Measurements from ENCODE around the gene MLLT3. TPM values are rescaled to one million over a fixed set of nuclear protein-coding genes. Genes with fewer than 3 reads are reported as not detected.
A peak's percentile ranks its signal among the peaks of the same experiment; 100 is the strongest.

The MLLT3 gene
- total RNA-seq, 1 experiment from 2014 or later, result 24.2 TPM

GRCh38 chr9:20512106-20512505 lies 110.2 kb downstream of the MLLT3 start:
- POLR2A ChIA-PET (ENCODE audit: low non-redundant PET), result no interaction called here
- no peak for DNase-seq (ENCODE audit: low spot score)
- H3K4me1 ChIP-seq (ENCODE audit: insufficient read depth, low read length, poor library complexity, severe bottlenecking), result peaks cover 10% of the 10 kb centered on the region
- intact Hi-C loops (cut with micrococcal nuclease; ENCODE audit: unreplicated experiment), result no loop called here
- BruUV-seq (replicated peaks), result no TSS peak
- no peak for TF ChIP-seq EZH2 (IDR thresholded peaks at IDR 0.05; ENCODE audit: borderline replicate concordance, low read depth, low read length, poor library complexity, severe bottlenecking)
- TF ChIP-seq CTCF (conservative IDR thresholded peaks at IDR 0.05; ENCODE audit: low read depth, low read length), result no peak
- H3K9me3 ChIP-seq (ENCODE audit: low read depth, low read length, poor library complexity, severe bottlenecking), result no peaks in the 10 kb centered on the region
- no peak overlapping the region for H3K4me3 ChIP-seq (ENCODE audit: low read depth, low read length, poor library complexity, severe bottlenecking)
- CTCF ChIA-PET, result no interaction called here
- no peaks in the 10 kb centered on the region for H3K36me3 ChIP-seq (ENCODE audit: insufficient read depth, low read length, poor library complexity, severe bottlenecking)
- H3K27ac ChIP-seq (ENCODE audit: low read depth, low read length, poor library complexity, severe bottlenecking), result peak overlapping the region; percentile 30
- H3K27me3 ChIP-seq (replicated peaks; ENCODE audit: insufficient read depth, low read depth, low read length, poor library complexity), result no peaks in the 10 kb centered on the region

DNA sequence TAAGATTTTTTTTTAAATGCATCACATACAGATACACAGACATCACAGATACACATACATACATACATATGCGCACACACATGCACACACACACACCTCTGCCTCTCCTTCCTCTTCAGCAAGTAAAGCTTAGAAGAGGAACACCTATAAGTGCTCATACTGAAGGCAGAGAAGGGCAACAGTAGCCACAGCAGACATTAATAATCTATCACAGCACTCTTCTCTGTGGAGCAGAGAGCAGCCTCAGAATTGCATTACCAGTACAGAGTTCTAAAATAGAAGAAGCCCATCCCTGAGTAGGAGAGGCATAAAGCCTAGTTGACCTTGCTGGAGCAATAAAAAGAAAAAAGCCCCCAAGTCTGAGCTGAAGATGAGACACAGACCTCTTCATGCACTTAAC lies 110.6 kb downstream of the MLLT3 start:
- peaks cover 14% of the 10 kb centered on the region for H3K4me1 ChIP-seq (ENCODE audit: insufficient read depth, low read length, poor library complexity, severe bottlenecking)
- TF ChIP-seq CTCF (conservative IDR thresholded peaks at IDR 0.05; ENCODE audit: low read depth, low read length), result no peak
- no peak for TF ChIP-seq EZH2 (IDR thresholded peaks at IDR 0.05; ENCODE audit: borderline replicate concordance, low read depth, low read length, poor library complexity, severe bottlenecking)
- no TSS peak for BruUV-seq (replicated peaks)
- no peaks in the 10 kb centered on the region for H3K9me3 ChIP-seq (ENCODE audit: low read depth, low read length, poor library complexity, severe bottlenecking)
- H3K27me3 ChIP-seq (replicated peaks; ENCODE audit: insufficient read depth, low read depth, low read length, poor library complexity), result no peaks in the 10 kb centered on the region
- intact Hi-C loops (cut with micrococcal nuclease; ENCODE audit: unreplicated experiment), result no loop called here
- no peak overlapping the region for H3K4me3 ChIP-seq (ENCODE audit: low read depth, low read length, poor library complexity, severe bottlenecking)
- H3K36me3 ChIP-seq (ENCODE audit: insufficient read depth, low read length, poor library complexity, severe bottlenecking), result no peaks in the 10 kb centered on the region
- DNase-seq (ENCODE audit: low spot score), result peak; percentile 11
- CTCF ChIA-PET, result no interaction called here
- peak overlapping the region; percentile 30 for H3K27ac ChIP-seq (ENCODE audit: low read depth, low read length, poor library complexity, severe bottlenecking)
- POLR2A ChIA-PET (ENCODE audit: low non-redundant PET), result no interaction called here

- POLR2A ChIA-PET (ENCODE audit: low non-redundant PET), result no interaction called here
- CTCF ChIA-PET, result no interaction called here
- H3K4me3 ChIP-seq (ENCODE audit: low read depth, low read length, poor library complexity, severe bottlenecking), result no peak overlapping the region
- H3K27me3 ChIP-seq (replicated peaks; ENCODE audit: insufficient read depth, low read depth, low read length, poor library complexity), result no peaks in the 10 kb centered on the region
- H3K4me1 ChIP-seq (ENCODE audit: insufficient read depth, low read length, poor library complexity, severe bottlenecking), result peaks cover 26% of the 10 kb centered on the region
- no peak for DNase-seq (ENCODE audit: low spot score)
- TF ChIP-seq CTCF (conservative IDR thresholded peaks at IDR 0.05; ENCODE audit: low read depth, low read length), result no peak
- TF ChIP-seq EZH2 (IDR thresholded peaks at IDR 0.05; ENCODE audit: borderline replicate concordance, low read depth, low read length, poor library complexity, severe bottlenecking), result no peak
- no TSS peak for BruUV-seq (replicated peaks)
- H3K27ac ChIP-seq (ENCODE audit: low read depth, low read length, poor library complexity, severe bottlenecking), result no peak overlapping the region
- H3K9me3 ChIP-seq (ENCODE audit: low read depth, low read length, poor library complexity, severe bottlenecking), result no peaks in the 10 kb centered on the region
- H3K36me3 ChIP-seq (ENCODE audit: insufficient read depth, low read length, poor library complexity, severe bottlenecking), result no peaks in the 10 kb centered on the region
- intact Hi-C loops (cut with micrococcal nuclease; ENCODE audit: unreplicated experiment), result no loop called here
These were observed 112.8 kb downstream of the MLLT3 start for GRCh38 chr9:20509466-20509865.
